Activated CD4-positive, CD25-positive, alpha-beta regulatory T cell (primary cell): ENCODE measurements around the gene BEND6.

Source experiments
- DNase-seq, 4 experiments: peaks; one replicate each; lab custom pipeline; 2025; lab: John Stamatoyannopoulos, UW

BEND6 gene

GRCh38 chr6:56940977-56941376 is 13.9 kb upstream of the BEND6 start:
- DNase-seq = no peak

DNA sequence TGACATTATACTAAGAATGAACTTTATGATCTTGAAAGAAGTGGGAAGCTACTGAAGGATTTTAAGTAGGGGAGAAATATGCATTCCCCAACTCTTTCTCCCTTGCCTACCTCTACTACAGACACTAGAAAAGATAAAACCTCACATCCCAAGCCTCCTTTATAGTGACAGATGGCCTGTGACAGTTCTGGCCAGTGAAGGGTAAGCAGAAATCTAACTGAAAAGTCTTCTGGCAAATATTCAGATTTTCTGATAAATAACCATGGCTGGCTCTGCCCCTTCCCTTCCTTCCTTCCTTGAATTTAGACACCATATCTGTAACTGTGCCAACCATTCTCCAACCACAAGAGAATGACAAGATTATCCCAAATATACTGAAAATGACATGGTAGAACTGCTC is 10.2 kb upstream of the BEND6 start:
- DNase-seq = no peak

DNA sequence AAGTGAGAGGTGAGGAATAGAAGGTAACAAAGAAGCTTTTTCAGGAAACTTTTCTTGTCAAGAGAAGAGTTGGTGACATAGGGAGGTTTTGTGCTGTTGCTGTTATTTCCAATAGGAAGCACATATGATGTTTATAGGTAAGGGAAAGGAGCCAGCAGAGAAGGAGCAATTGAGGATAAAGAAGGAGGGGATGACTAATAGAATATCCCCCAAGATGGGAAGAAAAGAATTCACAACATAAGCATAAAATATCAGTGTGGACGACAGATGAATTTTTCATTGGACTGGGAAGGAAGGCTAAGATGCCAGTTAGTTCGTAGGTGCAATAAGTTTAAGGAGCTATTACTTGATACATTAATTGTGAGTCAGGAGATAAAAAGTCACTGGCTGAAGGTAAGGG is 8.5 kb upstream of the BEND6 start:
- no peak for DNase-seq

- no peak for DNase-seq
Measured at GRCh38 chr6:56947924-56948323, 7.0 kb upstream of the BEND6 start.

GRCh38 chr6:56949265-56949664 is 5.6 kb upstream of the BEND6 start:
- no peak for DNase-seq

- DNase-seq = no peak
Measured at GRCh38 chr6:56949925-56950495, 4.9 kb upstream of the BEND6 start.

- no peak for DNase-seq
Measured at GRCh38 chr6:56951049-56951831, 3.7 kb upstream of the BEND6 start.

- DNase-seq = no peak
Measured at GRCh38 chr6:56953597-56954402, 1.1 kb upstream of the BEND6 start.

DNA sequence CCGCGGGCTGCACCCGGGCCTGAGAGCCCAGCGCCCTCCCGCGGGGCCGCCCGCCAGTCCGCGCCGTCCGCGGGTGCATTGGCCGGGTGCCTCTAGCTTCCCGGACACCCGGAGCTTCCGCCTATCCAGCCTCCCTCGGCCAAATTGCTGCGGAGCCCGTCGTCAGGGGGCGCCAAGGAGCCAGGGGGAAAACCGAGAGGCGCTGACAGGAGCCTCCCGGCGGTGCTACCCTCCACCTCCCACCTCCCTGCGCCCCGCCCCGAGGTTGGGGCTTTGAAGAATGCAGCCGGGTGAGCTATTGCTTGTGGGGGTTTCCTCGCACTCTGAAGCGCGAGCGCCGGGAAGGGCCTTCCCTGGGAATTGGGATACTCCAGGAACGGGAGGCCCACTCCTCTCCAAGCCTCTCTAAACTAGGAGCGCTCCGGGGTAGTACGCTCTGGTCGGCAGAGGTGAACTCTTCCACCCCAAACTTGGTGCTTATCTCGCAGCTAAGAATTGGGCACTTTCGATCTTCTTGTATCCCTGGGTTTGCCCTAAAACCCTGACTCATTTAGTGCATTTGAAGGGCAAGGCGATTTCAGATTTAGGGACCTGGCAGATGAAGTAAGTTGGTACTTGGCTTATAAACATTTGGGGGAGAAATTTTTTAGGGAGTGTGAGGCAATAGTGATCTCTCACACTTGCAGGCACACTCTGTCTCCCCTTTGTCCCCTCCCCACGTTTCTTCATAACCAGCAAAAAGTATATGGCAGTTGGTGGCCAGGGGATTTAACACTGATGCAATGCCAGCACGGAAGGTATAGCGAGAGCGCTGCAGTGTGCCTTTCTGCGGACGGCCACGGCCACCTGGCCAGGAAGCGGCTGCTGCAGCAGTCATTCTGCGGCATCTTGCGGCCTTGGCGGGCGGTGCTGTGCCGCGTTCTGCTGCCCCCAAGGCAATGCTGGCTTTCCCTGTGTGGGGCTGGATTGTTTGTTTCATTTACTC is 556 bp downstream of the BEND6 start:
- peak in 3 of 4 experiments; percentile 3 to 23 (median 5) for DNase-seq

DNA sequence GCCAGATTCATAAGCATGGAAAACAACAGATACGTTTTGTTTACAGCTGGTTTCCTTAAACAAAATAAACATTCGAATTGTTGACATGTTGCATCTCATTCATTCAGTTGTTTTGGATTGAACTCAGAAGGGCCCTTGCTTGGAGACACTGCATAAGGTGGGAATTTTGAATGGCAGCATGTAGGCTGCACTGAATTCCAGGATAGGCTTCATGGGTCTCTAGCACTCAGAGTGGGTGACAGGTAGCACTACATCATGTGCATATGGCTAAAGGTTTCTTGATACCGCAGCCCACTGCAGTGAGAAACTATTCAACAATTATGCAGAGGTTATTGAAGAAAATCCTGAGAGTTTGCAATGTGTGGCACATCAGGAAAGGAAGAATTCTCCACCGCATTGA is 1.6 kb downstream of the BEND6 start:
- no peak for DNase-seq

GRCh38 chr6:56957856-56958255 is 2.9 kb downstream of the BEND6 start:
- DNase-seq = no peak

DNA sequence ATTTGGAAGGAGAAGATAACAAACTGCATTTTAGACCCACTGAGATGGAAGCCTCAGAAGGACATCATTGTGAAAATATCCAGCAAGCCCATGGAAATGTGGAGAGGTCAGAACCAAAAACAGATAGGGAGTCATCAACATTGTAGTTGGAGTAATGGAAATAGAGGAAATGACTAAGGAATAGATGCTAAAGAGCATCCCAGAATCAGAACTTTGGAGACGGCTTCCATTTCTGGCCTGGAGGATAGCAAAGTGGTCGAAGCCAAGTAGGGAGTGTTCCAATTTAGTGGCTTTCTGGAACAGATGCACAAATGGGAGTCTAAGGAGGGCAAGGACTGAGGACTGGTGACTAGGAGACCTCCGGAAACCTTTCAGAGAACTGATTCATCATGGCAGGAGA is 3.6 kb downstream of the BEND6 start:
- DNase-seq = no peak

DNA sequence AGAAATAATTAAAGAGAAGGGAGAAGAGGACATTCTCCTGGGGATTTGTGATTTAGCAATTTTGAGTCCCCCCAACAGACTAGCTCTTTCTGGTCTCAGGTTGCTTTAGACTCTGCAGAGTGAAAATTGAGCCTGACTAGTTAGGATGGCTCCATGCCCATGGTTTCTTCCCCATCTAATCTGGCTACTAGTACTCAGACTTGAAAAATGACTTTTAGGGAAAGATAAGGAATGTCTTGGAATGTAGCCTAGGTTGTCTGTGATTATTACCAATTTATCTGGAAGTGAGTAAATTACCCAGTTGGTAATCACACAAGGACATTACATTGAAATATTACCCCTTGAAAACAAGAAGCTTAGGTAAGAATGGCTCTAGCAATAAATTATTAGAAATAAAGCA is 4.2 kb downstream of the BEND6 start:
- DNase-seq = no peak

DNA sequence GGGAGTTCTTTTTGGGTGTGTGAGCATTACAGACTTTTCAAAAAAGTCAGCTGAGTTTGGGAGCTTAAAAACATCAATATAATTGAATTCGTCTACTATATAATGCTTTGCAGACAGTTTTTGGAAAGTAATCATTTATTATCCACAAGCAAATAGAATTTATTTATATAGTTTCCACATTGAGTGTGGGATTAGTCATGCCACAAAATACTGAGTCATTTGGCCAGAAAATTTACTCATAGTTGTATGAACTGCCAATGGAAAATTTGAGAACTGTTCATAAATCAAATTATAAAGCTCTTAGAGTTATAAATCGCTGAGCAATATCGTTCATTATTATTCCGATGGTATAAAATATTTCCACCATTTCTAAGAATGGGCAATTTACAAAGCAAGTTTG is 5.0 kb downstream of the BEND6 start:
- DNase-seq = no peak

- DNase-seq = no peak
Measured at GRCh38 chr6:56961151-56961550, 6.2 kb downstream of the BEND6 start.

DNA sequence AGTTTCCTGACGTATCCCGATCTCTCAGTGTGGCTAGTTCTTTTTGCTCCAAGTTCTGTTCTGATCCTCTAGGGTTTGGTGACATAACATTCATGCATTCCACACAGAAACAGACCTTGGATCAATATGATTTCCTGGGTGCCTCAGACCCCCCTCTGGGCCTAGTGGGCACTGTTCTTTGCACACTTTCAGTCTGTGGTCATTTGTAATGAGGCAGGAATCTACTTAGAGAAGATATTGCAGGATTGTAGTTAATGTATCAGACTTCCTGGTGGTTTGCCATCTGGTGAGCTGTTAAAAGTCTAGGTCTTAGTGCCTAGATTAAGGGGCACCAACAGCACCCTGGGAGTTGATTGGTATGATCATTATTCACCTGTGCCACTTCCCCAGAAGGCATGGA is 7.5 kb downstream of the BEND6 start:
- no peak for DNase-seq

GRCh38 chr6:56963043-56963442 is 8.1 kb downstream of the BEND6 start:
- no peak for DNase-seq

GRCh38 chr6:56963793-56964192 is 8.9 kb downstream of the BEND6 start:
- no peak for DNase-seq

GRCh38 chr6:56965126-56965525 is 10.2 kb downstream of the BEND6 start:
- no peak for DNase-seq

DNA sequence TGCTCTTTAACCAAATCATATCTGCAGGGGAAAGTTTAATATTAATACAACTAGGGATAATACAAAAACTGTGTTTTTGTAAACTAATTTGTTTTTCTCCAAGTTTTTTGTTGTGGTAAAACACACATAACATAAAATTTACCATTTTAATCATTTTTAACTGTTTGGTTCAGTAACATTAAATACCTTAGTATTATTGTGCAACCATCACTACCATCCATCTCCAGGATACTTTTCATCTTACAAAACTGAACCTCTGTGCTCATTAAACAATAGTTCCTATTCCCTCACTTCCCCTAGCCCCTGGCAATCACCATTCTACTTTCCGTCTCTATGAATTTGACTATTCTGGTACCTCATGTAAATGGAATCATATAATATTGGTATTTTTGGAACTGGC is 15.9 kb downstream of the BEND6 start:
- DNase-seq = no peak

GRCh38 chr6:56977192-56977591 is 22.3 kb downstream of the BEND6 start:
- no peak for DNase-seq

DNA sequence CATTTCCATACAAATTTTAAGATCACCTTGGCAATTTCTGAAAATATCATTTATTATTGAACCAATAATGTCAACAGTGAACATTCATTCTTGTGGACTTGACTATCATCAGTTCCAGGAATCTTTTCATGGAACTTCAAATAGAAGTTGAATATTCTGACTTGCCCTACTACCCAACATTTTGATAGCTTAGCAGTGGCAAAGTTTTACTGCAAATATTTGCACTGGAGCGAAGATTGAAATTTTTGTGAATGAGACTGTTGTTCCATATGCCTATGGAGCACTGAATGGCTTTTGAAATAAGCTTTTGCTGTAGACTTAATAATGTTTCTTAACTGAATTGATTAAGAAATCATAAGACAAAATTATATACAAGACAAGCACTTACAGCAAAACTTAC is 23.6 kb downstream of the BEND6 start:
- no peak for DNase-seq
